HepG2 (cell line): ENCODE results near the gene SURF6. TPM values are rescaled to one million over a fixed set of nuclear protein-coding genes. Genes with fewer than 3 reads are reported as not detected.

ENCODE experiments used
- ATAC-seq: fragments of 200-7000 bp; cut with Tn5 transposase; 3 replicates; pipeline ENCODE4 v1.9.1; 2020; ENCODE audit warnings: mild to moderate bottlenecking, moderate library complexity
- BruUV-seq: library from RNA; stranded (reverse); fragments of 400-500 nt; replicated peaks from 2 replicates; lab custom pipeline; 2021; lab: Mats Ljungman, UMichigan
- CTCF ChIA-PET: fragments of 300-600 bp; formaldehyde crosslinking; extraction: SDS; loops from one replicate; lab custom pipeline; 2021; ENCODE audit warnings: low total read pairs, inconsistent platforms, low intra/inter-chr PET ratio; lab: Yijun Ruan, JAX
- POLR2A ChIA-PET: fragments of 350-600 bp; sonication (Branson Sonifier 250); formaldehyde crosslinking; loops from one replicate; lab custom pipeline; 2020; ENCODE audit warnings: antibody characterized with exemption, inconsistent platforms; lab: Yijun Ruan, JAX
- DNase-seq: peaks from one replicate; pipeline ENCODE4 v3.0.0-alpha.2; 2015; ENCODE audit warnings: low spot score
- FAIRE-seq: peaks from 3 replicates; lab custom pipeline; 2011; peaks lifted over from hg19 to GRCh38; lab: Jason Lieb, UNC
- H2AFZ ChIP-seq: one replicate; pipeline ENCODE4 v1.6.1; 2011; ENCODE audit warnings: low read length, inconsistent platforms
- H3K27ac ChIP-seq: fragments of 300-600 bp; 3 replicates; pipeline ENCODE4 v1.8.0; 2011; ENCODE audit warnings: mixed run types, mild to moderate bottlenecking, mixed read lengths, low read length, inconsistent platforms; ENCODE audit not compliant: insufficient read depth; ENCODE audit errors: extremely low read length
- H3K27me3 ChIP-seq, 2 experiments: fragments of 200-600 bp in 1 of 2; 2 replicates in 1 of 2; 3 replicates in 1 of 2; pipeline versions ENCODE4 v1.6.0 to v1.8.0; 2011; ENCODE audit warnings: low read length in 2 of 2, mild to moderate bottlenecking in 2 of 2, moderate library complexity in 2 of 2, inconsistent platforms in 1 of 2; ENCODE audit not compliant: insufficient read depth in 2 of 2, control insufficient read depth in 1 of 2
- H3K36me3 ChIP-seq, 2 experiments: fragments of 200-600 bp in 1 of 2; replicated peaks in 1 of 2; 2 replicates in 1 of 2; 3 replicates in 1 of 2; pipeline versions ENCODE4 v1.5.1 to v1.8.0; 2011; ENCODE audit warnings: low read length in 2 of 2, inconsistent platforms in 1 of 2; ENCODE audit not compliant: insufficient read depth in 2 of 2, control insufficient read depth in 1 of 2
- H3K4me1 ChIP-seq: 2 replicates; pipeline ENCODE4 v1.5.1; 2012; ENCODE audit warnings: low read length, inconsistent platforms; ENCODE audit not compliant: insufficient read depth
- H3K4me2 ChIP-seq: 2 replicates; pipeline ENCODE4 v1.6.0; 2011; ENCODE audit warnings: low read depth, low read length, inconsistent platforms
- H3K4me3 ChIP-seq, 3 experiments: fragments of 200-600 bp in 1 of 3; sonication (generic), shearing (Covaris generic) in 1 of 3; replicated peaks in 1 of 3; 2 replicates each; pipeline ENCODE4 v1.5.1; 2011 to 2016; ENCODE audit warnings: low read length in 3 of 3, inconsistent platforms in 2 of 3, low read depth in 2 of 3, mild to moderate bottlenecking in 2 of 3, control low read depth in 1 of 3, mixed read lengths in 1 of 3; ENCODE audit not compliant: insufficient read depth in 1 of 3
- H3K79me2 ChIP-seq: one replicate; pipeline ENCODE4 v1.6.1; 2011; ENCODE audit warnings: low read length, inconsistent platforms; ENCODE audit not compliant: insufficient read depth
- H3K9ac ChIP-seq: 2 replicates; pipeline ENCODE4 v1.6.0; 2011; ENCODE audit warnings: mild to moderate bottlenecking, low read depth, low read length, inconsistent platforms; ENCODE audit not compliant: insufficient read depth
- H3K9me3 ChIP-seq: 2 replicates; pipeline ENCODE4 v1.5.1; 2012; ENCODE audit warnings: mild to moderate bottlenecking, low read length
- H4K20me1 ChIP-seq: 2 replicates; pipeline ENCODE4 v1.6.0; 2011; ENCODE audit warnings: inconsistent platforms, mild to moderate bottlenecking, low read length, moderate library complexity; ENCODE audit not compliant: insufficient read depth
- AGO1 ChIP-seq: fragments of 200-400 bp; formaldehyde crosslinking; IDR thresholded peaks from 2 replicates; pipeline ENCODE4 v1.6.1; 2017; ENCODE audit warnings: mild to moderate bottlenecking, low read depth, low read length, moderate library complexity; ENCODE audit not compliant: poor library complexity, severe bottlenecking
- DNMT3B ChIP-seq: conservative IDR thresholded peaks from 2 replicates; pipeline ENCODE4 v1.6.1; 2016; ENCODE audit warnings: missing biosample characterization, control low read depth
- GATAD2A ChIP-seq: IDR thresholded peaks from 2 replicates; pipeline ENCODE4 v1.6.1; 2016
- HDAC2 ChIP-seq: sonication (generic); formaldehyde crosslinking; IDR thresholded peaks from 2 replicates; pipeline ENCODE4 v1.4.0; 2020; ENCODE audit warnings: missing genetic modification reagents
- KLF6 ChIP-seq: IDR thresholded peaks from 2 replicates; pipeline ENCODE4 v1.8.0; 2016; ENCODE audit warnings: missing biosample characterization, missing genetic modification reagents
- LRRFIP1 ChIP-seq: sonication (generic); formaldehyde crosslinking; conservative IDR thresholded peaks from 2 replicates; pipeline ENCODE4 v1.4.0; 2020; ENCODE audit warnings: missing genetic modification reagents
- MED8 ChIP-seq: sonication (generic); formaldehyde crosslinking; IDR thresholded peaks from 2 replicates; pipeline ENCODE4 v1.8.1; 2023; ENCODE audit warnings: mild to moderate bottlenecking, missing genetic modification reagents; ENCODE audit not compliant: insufficient replicate concordance
- NFRKB ChIP-seq: fragments of 450-650 bp; IDR thresholded peaks from 2 replicates; pipeline ENCODE4 v1.6.1; 2017
- SETDB1 ChIP-seq: sonication (generic); formaldehyde crosslinking; IDR thresholded peaks from 2 replicates; pipeline ENCODE4 v1.5.1; 2020; ENCODE audit warnings: missing genetic modification reagents, mild to moderate bottlenecking, borderline replicate concordance
- SOX6 ChIP-seq, 2 experiments: fragments of 450-650 bp in 1 of 2; sonication (generic) in 1 of 2; formaldehyde crosslinking in 1 of 2; IDR thresholded peaks; 2 replicates each; pipeline versions ENCODE4 v1.4.0 to v1.6.1; 2017 to 2020; ENCODE audit warnings: antibody characterized with exemption in 1 of 2, mild to moderate bottlenecking in 1 of 2, missing genetic modification reagents in 1 of 2
- SP4 ChIP-seq: sonication (generic); formaldehyde crosslinking; IDR thresholded peaks from 2 replicates; pipeline ENCODE4 v1.8.1; 2023; ENCODE audit warnings: mild to moderate bottlenecking, missing genetic modification reagents
- SRSF9 ChIP-seq: fragments of 200-400 bp; formaldehyde crosslinking; IDR thresholded peaks from 2 replicates; pipeline ENCODE4 v1.6.1; 2018; ENCODE audit warnings: borderline replicate concordance, mild to moderate bottlenecking, low read depth, low read length; ENCODE audit not compliant: insufficient read depth, poor library complexity, severe bottlenecking
- TCF7 ChIP-seq: sonication (generic); IDR thresholded peaks from 2 replicates; pipeline ENCODE4 v1.6.1; 2016; ENCODE audit warnings: antibody characterized with exemption, low read depth
- ZNF747 ChIP-seq: sonication (generic); formaldehyde crosslinking; IDR thresholded peaks from 2 replicates; pipeline ENCODE4 v1.8.1; 2023; ENCODE audit warnings: missing genetic modification reagents, mild to moderate bottlenecking, borderline replicate concordance
- ZNF772 ChIP-seq: sonication (generic); formaldehyde crosslinking; IDR thresholded peaks from 2 replicates; pipeline ENCODE4 v1.5.0; 2020; ENCODE audit warnings: mild to moderate bottlenecking, missing genetic modification reagents
- WGBS: methylation state at CpG from one replicate; pipeline ENCODE4 v1.1.6; 2017; ENCODE audit warnings: low lambda C conversion rate; 5-methylcytosine and 5-hydroxymethylcytosine counted together
- in situ Hi-C: cut with HindIII; loops from 2 replicates; pipeline ENCODE4 v1.10.0; 2017; ENCODE audit warnings: low pct_unique_long_range_greater_than_20kb; ENCODE audit not compliant: extremely low pct_ligation_motif_present
- intact Hi-C: fragments of 100-400 bp; cut with micrococcal nuclease; formaldehyde crosslinking; loops from one replicate; pipeline ENCODE4 v1.10.0; 2022; ENCODE audit not compliant: unreplicated experiment
- polyA plus RNA-seq, 8 experiments: library from polyadenylated mRNA; depleted of rRNA in 3 of 8; stranded (reverse) in 7 of 8; unstranded in 1 of 8; fragments of >200 nt; fragmentation: Illumina TruSeq in 4 of 8; extraction: Trizol in 4 of 8; gene quantifications; 2 replicates each; pipeline versions ENCODE4 v1.2.1 to v1.2.3, GENCODE V29; 2011 to 2016; ENCODE audit warnings: low read depth in 4 of 8, missing spikeins in 1 of 8, mixed read lengths in 1 of 8; ENCODE audit not compliant: insufficient read depth in 1 of 8
- total RNA-seq, 5 experiments: library from RNA; depleted of rRNA; stranded (reverse); fragments of >200 nt; fragmentation: Illumina TruSeq; extraction: Trizol; gene quantifications; 2 replicates each; pipeline ENCODE4 v1.2.3, GENCODE V29; 2016; ENCODE audit warnings: low read depth in 1 of 5

The SURF6 gene
- total and polyA plus RNA-seq, 2 of the 13 experiments (the other 11 are each of a cell fraction or from before 2014, with no cell fraction given), result 5.9 to 14.7 TPM

- ChIA-PET CTCF (no interaction called here), POLR2A (no interaction called here)
- Histone ChIP-seq H3K27me3 (peaks cover 1 to 29% of the 10 kb centered on the region in 2 experiments; a peak in 3 of 5 replicates), H3K9ac (no peak overlapping the region), H3K79me2 (no peaks in the 10 kb centered on the region), H4K20me1 (no peaks in the 10 kb centered on the region), H3K4me2 (no peak overlapping the region), H2AFZ (no peak overlapping the region), H3K4me3 (no peak overlapping the region), H3K9me3 (no peaks in the 10 kb centered on the region), H3K4me1 (no peaks in the 10 kb centered on the region), H3K36me3 (no peaks in the 10 kb centered on the region), H3K27ac (no peak overlapping the region)
- FAIRE-seq, result no peak
- BruUV-seq, result no TSS peak
- no peak; the same call in 2 of the 3 replicates for ATAC-seq
- in situ Hi-C loops, result no loop called here
- intact Hi-C loops, result no loop called here
- TF ChIP-seq ZNF747, result no peak
- TF ChIP-seq LRRFIP1 (CRISPR knock-in tag), result no peak
- no peak for TF ChIP-seq SRSF9
- TF ChIP-seq SOX6 (IDR thresholded peaks at IDR 0.05), result no peak
- TF ChIP-seq SOX6 (CRISPR knock-in tag; IDR thresholded peaks at IDR 0.05), result no peak
- TF ChIP-seq GATAD2A (CRISPR knock-in tag), result no peak
- TF ChIP-seq HDAC2 (CRISPR knock-in tag), result no peak
- no peak for TF ChIP-seq MED8 (CRISPR knock-in tag)
- TF ChIP-seq ZNF772 (CRISPR knock-in tag), result no peak
- no peak for TF ChIP-seq AGO1
- TF ChIP-seq SP4 (CRISPR knock-in tag), result no peak
- no peak for TF ChIP-seq KLF6 (CRISPR knock-in tag)
- TF ChIP-seq NFRKB, result no peak
- TF ChIP-seq DNMT3B (CRISPR knock-in tag), result no peak
- TF ChIP-seq TCF7, result no peak
- no peak for TF ChIP-seq SETDB1 (CRISPR knock-in tag)
- no peak for DNase-seq
- 25% methylated on average over 5 of the region's 13 CpGs for WGBS
Measured at GRCh38 chr9:133304158-133304470, 31.9 kb downstream of the SURF6 start.
